Measurements from ENCODE around the gene LYRM7.
"Not testable (repeated sequence)": the region's sequence is repeated elsewhere in the genome, so short reads cannot be mapped to it uniquely, and the experiment has no call there.

LYRM7 gene

DNA sequence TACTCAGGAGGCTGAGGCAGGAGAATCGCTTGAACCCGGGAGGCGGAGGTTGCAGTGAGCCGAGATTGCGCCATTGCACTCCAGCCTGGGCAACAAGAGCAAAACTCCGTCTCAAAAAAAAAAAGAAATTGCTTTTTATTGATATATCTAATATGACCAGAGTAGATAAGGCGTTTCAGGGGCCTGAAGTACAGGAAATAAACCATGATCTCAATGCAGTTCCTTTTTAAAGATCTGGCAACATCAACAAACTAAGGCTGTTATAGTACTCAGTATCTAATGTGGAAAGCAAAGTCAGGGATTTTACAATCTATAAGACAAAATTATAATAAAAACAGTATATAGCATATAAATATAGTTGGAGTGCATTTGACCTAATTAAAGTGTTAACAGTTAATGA lies 23.2 kb downstream of the LYRM7 start:
- not testable (repeated sequence) for H3K4me3 ChIP-seq (ENCODE audit: low read length); H3K36me3 ChIP-seq (ENCODE audit: insufficient read depth, low read length); H3K9me3 ChIP-seq (ENCODE audit: low read length); H2AFZ ChIP-seq (ENCODE audit: low read depth, low read length); H3K4me1 ChIP-seq (ENCODE audit: insufficient read depth, low read length); H3K27me3 ChIP-seq (ENCODE audit: insufficient read depth, low read length)

DNA sequence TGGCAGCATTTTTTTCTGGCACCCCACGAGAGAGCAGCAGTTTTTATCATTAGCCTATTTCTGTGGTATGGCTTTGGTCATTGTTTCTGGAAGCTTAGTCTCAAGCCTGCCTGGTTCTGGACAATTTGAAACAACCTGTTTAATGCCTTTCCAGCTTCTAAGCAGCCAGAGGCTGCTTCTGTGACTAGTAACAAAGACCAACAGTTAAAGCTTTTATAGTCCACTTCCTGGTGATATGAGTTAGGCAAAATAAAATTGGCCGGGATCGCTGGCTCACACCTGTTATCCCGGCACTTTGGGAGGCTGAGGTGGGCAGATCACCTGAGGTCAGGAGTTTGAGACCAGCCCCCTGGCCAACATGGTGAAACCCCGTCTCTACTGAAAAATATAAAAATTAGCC lies 24.0 kb downstream of the LYRM7 start:
- no peaks in the 10 kb centered on the region for H3K9me3 ChIP-seq (ENCODE audit: low read length)
- peaks cover 2% of the 10 kb centered on the region for H3K4me1 ChIP-seq (ENCODE audit: insufficient read depth, low read length)
- H3K36me3 ChIP-seq (ENCODE audit: insufficient read depth, low read length), result no peaks in the 10 kb centered on the region
- no peak overlapping the region for H3K4me3 ChIP-seq (ENCODE audit: low read length)
- no peak overlapping the region for H2AFZ ChIP-seq (ENCODE audit: low read depth, low read length)
- no peaks in the 10 kb centered on the region for H3K27me3 ChIP-seq (ENCODE audit: insufficient read depth, low read length)

DNA sequence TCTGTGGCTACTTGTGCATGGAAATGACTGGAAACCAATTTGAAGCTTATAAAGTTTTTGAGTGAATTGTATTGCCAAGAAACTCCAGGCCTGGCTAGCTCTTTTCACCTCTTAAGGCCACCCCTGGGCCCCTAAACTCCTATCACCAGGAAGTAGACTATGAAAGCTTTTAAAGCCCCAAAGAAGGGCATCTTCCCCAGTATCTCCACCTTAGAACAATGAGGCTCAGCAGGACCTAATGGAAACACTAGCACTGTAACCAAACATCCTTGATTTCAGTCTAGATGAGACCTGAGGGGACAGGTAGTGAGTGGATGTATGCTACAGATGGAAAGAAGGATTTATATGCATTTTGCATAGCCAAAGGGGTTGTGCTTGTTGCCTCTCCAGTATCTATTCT lies 25.0 kb downstream of the LYRM7 start:
- Histone ChIP-seq H3K4me3 (ENCODE audit: low read length) (no peak overlapping the region), H3K36me3 (ENCODE audit: insufficient read depth, low read length) (no peaks in the 10 kb centered on the region)

DNA sequence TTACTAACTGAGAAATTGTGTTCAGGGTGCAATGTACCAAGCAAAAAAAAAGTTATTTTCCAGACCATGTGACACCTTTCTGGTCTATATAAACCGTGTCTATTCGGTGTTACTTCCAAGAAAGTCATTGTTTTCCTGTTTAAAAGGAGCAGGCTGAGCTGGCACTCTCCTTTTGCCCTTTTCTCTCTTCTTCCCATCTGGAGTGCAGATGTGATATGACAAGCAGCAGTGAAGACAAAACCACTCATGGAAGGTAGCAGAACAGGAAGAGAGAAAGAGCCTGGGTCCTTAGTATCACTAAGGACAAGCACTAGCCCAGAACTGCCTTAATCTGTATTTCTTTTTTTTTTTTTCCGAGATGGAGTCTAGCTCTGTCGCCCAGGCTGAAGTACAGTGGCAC lies 25.6 kb downstream of the LYRM7 start:
- no peaks in the 10 kb centered on the region for H3K27me3 ChIP-seq (ENCODE audit: insufficient read depth, low read length)
- no peak overlapping the region for H3K4me3 ChIP-seq (ENCODE audit: low read length)
- H3K36me3 ChIP-seq (ENCODE audit: insufficient read depth, low read length), result no peaks in the 10 kb centered on the region
- H2AFZ ChIP-seq (ENCODE audit: low read depth, low read length), result no peak overlapping the region
- no peaks in the 10 kb centered on the region for H3K9me3 ChIP-seq (ENCODE audit: low read length)
- H3K4me1 ChIP-seq (ENCODE audit: insufficient read depth, low read length), result peaks cover 2% of the 10 kb centered on the region

More for the DNA sequence above, 25.0 kb downstream of the LYRM7 start:
- no peak overlapping the region for H2AFZ ChIP-seq (ENCODE audit: low read depth, low read length)
- no peaks in the 10 kb centered on the region for H3K27me3 ChIP-seq (ENCODE audit: insufficient read depth, low read length)
- H3K4me1 ChIP-seq (ENCODE audit: insufficient read depth, low read length), result peaks cover 2% of the 10 kb centered on the region
- no peaks in the 10 kb centered on the region for H3K9me3 ChIP-seq (ENCODE audit: low read length)

DNA sequence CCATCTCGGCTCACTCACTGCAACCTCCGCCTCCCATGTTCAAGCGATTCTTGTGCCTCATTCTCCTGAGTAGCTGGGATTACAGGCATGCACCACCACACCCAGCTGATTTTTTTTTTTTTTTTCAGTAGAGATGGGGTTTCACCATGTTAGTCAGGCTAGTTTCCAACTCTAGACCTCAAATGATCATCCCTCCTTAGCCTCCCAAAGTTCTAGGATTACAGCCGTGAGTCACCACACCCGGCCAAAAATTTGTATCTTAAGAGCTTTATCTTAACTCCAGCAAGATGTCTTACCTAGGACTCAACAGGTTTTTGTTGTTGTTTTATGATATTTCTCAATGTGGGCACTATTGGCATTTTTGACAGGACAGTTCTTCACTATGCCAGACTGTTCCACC lies 27.9 kb downstream of the LYRM7 start:
- Histone ChIP-seq H2AFZ (ENCODE audit: low read depth, low read length) (no peak overlapping the region), H3K4me3 (ENCODE audit: low read length) (no peak overlapping the region), H3K4me1 (ENCODE audit: insufficient read depth, low read length) (no peaks in the 10 kb centered on the region), H3K9me3 (ENCODE audit: low read length) (no peaks in the 10 kb centered on the region), H3K36me3 (ENCODE audit: insufficient read depth, low read length) (no peaks in the 10 kb centered on the region), H3K27me3 (ENCODE audit: insufficient read depth, low read length) (no peaks in the 10 kb centered on the region)

DNA sequence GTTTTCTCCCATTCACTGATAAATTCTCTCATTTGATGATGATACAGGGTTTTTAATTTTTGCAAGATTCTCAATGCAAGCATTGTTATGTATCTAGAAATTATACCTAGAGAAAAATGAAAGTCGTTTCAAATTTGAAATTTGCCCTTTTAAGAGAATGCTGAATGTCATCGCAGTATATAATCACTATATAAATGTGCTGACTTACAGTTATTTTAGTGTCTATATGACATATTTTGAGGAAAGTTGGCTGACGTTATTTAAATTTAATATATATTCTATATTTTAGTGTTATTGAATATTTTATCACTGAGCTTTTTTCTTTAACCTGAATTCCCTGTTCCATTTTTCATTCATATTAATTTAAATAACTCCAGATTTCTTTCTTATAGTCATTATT lies 29.8 kb downstream of the LYRM7 start:
- no peak overlapping the region for H3K4me3 ChIP-seq (ENCODE audit: low read length)
- no peak overlapping the region for H2AFZ ChIP-seq (ENCODE audit: low read depth, low read length)
- H3K27me3 ChIP-seq (ENCODE audit: insufficient read depth, low read length), result no peaks in the 10 kb centered on the region
- H3K36me3 ChIP-seq (ENCODE audit: insufficient read depth, low read length), result no peaks in the 10 kb centered on the region
- H3K4me1 ChIP-seq (ENCODE audit: insufficient read depth, low read length), result no peaks in the 10 kb centered on the region
- no peaks in the 10 kb centered on the region for H3K9me3 ChIP-seq (ENCODE audit: low read length)

DNA sequence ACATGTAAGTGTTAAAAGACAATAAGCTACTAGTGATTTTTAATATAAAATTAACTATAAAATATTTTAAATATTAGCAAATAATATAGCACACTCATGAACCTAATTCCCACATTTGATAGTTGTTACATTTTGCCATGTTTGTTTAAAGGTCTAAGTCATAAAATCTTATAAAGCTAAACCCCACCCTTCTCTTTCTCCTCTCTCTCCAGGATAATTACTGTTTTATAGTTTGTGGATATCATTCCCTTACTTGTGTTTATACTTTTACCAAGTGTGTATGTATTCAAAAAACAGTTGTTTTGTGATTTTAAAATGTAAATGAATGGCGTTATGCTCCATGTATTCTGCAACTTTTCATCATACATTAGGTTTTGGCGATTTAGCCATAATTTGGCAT lies 34.2 kb downstream of the LYRM7 start:
- Histone ChIP-seq H3K9me3 (ENCODE audit: low read length) (no peaks in the 10 kb centered on the region), H3K4me1 (ENCODE audit: insufficient read depth, low read length) (no peaks in the 10 kb centered on the region), H3K4me3 (ENCODE audit: low read length) (no peak overlapping the region)

DNA sequence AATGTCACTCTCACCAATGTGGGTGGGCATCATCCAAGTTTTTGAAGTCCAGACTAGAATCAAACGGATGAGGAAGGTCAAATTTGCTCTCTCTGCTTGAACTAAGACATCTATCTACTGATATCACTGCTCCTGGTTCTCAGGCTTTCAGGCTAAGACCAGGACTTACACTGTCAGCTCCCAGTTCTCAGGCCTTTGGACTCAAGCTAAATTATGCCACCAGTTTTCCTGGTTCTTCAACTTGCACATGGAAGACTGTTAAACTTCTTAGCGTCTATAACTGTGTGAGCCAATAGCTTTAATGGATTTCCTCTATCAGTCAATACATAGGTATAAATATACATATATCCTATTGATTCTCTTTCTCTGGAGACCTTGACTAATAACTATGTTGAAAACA lies 35.3 kb downstream of the LYRM7 start:
- no peak overlapping the region for H2AFZ ChIP-seq (ENCODE audit: low read depth, low read length)
- H3K9me3 ChIP-seq (ENCODE audit: low read length), result no peaks in the 10 kb centered on the region
- H3K36me3 ChIP-seq (ENCODE audit: insufficient read depth, low read length), result no peaks in the 10 kb centered on the region
- no peaks in the 10 kb centered on the region for H3K27me3 ChIP-seq (ENCODE audit: insufficient read depth, low read length)
- no peak overlapping the region for H3K4me3 ChIP-seq (ENCODE audit: low read length)
- no peaks in the 10 kb centered on the region for H3K4me1 ChIP-seq (ENCODE audit: insufficient read depth, low read length)

More for the DNA sequence above, 34.2 kb downstream of the LYRM7 start:
- Histone ChIP-seq H3K27me3 (ENCODE audit: insufficient read depth, low read length) (no peaks in the 10 kb centered on the region), H3K36me3 (ENCODE audit: insufficient read depth, low read length) (no peaks in the 10 kb centered on the region), H2AFZ (ENCODE audit: low read depth, low read length) (no peak overlapping the region)

DNA sequence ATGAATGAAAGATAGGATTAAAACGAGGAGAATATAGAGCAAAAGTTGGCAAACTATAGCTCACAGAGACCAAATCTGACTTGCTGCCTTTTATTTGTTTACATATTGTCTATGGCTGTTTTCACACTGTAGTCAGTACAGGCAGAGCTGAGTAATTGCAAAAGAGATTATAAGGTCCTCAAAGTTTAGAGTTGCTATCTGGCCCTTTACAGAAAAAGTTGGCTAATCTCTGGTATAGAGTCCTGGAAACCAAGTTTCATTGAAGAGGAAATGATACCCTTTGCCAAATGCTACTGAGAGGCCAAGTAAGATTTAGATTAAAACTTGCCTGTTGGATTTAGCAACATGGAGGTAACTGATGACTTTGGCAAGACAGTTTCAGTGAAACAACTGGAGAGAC lies 36.0 kb downstream of the LYRM7 start:
- Histone ChIP-seq H3K9me3 (ENCODE audit: low read length) (no peaks in the 10 kb centered on the region), H2AFZ (ENCODE audit: low read depth, low read length) (no peak overlapping the region), H3K4me1 (ENCODE audit: insufficient read depth, low read length) (no peaks in the 10 kb centered on the region), H3K27me3 (ENCODE audit: insufficient read depth, low read length) (no peaks in the 10 kb centered on the region), H3K36me3 (ENCODE audit: insufficient read depth, low read length) (no peaks in the 10 kb centered on the region), H3K4me3 (ENCODE audit: low read length) (no peak overlapping the region)

DNA sequence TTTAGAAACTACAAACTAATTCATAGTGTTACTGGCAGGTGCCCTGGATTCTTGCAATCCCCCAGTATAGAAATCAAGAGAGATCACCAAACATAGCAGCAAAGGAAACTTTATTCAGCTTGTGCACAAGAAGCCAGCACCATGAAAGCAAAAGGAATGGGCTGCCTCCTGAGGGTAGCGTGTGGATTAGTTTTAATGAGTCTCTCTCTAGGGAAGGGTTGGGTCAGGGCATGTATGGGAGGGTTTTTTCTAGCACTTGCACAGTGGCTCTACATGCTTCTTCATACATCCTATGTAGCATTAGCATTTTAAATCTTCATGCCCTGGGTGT lies 38.4 kb downstream of the LYRM7 start:
- no peak overlapping the region for H3K4me3 ChIP-seq (ENCODE audit: low read length)
- H3K4me1 ChIP-seq (ENCODE audit: insufficient read depth, low read length), result no peaks in the 10 kb centered on the region
- no peaks in the 10 kb centered on the region for H3K9me3 ChIP-seq (ENCODE audit: low read length)
- H3K27me3 ChIP-seq (ENCODE audit: insufficient read depth, low read length), result no peaks in the 10 kb centered on the region
- H2AFZ ChIP-seq (ENCODE audit: low read depth, low read length), result no peak overlapping the region
- H3K36me3 ChIP-seq (ENCODE audit: insufficient read depth, low read length), result no peaks in the 10 kb centered on the region

DNA sequence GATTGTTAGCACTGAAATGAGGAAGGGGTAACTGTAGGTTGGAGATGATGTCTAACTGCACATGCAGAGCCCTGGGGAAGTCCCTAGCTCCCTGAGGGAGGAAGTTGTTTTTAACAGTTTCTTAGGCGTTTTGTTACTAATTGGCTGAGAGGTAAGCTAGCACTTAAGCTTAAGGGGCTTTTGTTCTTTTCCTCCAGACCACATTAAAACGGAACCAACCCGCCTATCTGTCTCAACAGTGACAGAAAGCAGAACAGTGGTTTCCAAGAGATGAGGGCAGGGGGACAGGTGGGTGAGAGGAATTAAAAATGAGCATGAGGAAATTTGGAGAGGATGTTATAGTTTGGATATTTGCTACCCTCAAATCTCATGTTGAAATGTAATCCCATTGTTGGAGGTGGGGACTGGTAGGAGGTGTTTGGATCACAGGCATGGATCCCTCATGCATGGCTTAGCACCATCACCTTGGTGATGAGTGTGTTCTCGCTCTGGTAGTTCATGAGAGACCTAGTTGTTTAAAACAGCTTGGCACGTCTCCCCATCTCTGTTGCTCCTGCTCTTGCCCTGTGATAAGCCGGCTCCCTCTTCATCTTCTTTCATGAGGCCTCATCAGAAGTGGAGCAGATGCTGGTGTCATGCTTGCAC lies 38.9 kb downstream of the LYRM7 start:
- Histone ChIP-seq H3K27me3 (ENCODE audit: insufficient read depth, low read length) (no peaks in the 10 kb centered on the region), H3K36me3 (ENCODE audit: insufficient read depth, low read length) (no peaks in the 10 kb centered on the region), H2AFZ (ENCODE audit: low read depth, low read length) (no peak overlapping the region), H3K9me3 (ENCODE audit: low read length) (no peaks in the 10 kb centered on the region), H3K4me1 (ENCODE audit: insufficient read depth, low read length) (peaks cover 3% of the 10 kb centered on the region), H3K4me3 (ENCODE audit: low read length) (no peak overlapping the region)

DNA sequence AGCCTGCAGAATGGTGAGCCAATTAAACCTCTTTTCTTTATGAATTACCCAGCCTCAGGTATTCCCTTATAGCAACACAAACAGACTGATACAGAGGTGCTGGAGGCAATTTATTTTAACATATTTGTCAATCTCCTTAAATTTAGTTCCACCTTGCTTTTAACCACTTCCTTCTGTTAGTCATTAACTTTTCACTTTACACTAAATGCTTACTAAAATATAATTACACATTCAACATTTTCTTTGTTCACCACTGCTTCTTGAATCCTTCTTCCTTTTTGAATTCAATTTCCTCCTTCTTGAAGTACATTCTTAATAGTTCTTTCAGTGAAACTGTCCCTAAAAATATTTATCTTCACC lies 39.4 kb downstream of the LYRM7 start:
- Histone ChIP-seq H2AFZ (ENCODE audit: low read depth, low read length) (no peak overlapping the region), H3K27me3 (ENCODE audit: insufficient read depth, low read length) (no peaks in the 10 kb centered on the region), H3K9me3 (ENCODE audit: low read length) (no peaks in the 10 kb centered on the region), H3K36me3 (ENCODE audit: insufficient read depth, low read length) (no peaks in the 10 kb centered on the region), H3K4me1 (ENCODE audit: insufficient read depth, low read length) (peaks cover 8% of the 10 kb centered on the region), H3K4me3 (ENCODE audit: low read length) (no peak overlapping the region)

DNA sequence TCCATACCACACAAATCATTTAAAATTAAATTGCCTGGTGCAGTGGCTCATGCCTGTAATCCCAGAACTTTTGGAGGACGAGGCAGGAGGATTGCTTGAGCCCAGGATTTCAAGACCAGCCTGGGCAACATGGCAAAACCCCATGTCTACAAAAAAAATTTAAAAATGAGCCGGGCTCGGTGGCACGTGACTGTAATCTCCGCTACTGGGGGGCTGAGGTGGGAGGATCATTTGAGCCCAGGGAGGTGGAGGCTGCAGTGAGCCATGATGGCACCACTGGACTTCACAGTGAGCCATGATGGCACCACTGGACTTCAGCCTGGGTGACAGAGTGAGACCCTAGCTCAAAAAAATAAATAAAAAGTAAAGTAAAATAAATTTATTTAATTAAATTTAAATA lies 40.9 kb downstream of the LYRM7 start:
- H3K36me3 ChIP-seq (ENCODE audit: insufficient read depth, low read length), result no peaks in the 10 kb centered on the region
- no peak overlapping the region for H3K4me3 ChIP-seq (ENCODE audit: low read length)
- H3K9me3 ChIP-seq (ENCODE audit: low read length), result no peaks in the 10 kb centered on the region
- H3K27me3 ChIP-seq (ENCODE audit: insufficient read depth, low read length), result no peaks in the 10 kb centered on the region
- peaks cover 11% of the 10 kb centered on the region for H3K4me1 ChIP-seq (ENCODE audit: insufficient read depth, low read length)
- no peak overlapping the region for H2AFZ ChIP-seq (ENCODE audit: low read depth, low read length)

DNA sequence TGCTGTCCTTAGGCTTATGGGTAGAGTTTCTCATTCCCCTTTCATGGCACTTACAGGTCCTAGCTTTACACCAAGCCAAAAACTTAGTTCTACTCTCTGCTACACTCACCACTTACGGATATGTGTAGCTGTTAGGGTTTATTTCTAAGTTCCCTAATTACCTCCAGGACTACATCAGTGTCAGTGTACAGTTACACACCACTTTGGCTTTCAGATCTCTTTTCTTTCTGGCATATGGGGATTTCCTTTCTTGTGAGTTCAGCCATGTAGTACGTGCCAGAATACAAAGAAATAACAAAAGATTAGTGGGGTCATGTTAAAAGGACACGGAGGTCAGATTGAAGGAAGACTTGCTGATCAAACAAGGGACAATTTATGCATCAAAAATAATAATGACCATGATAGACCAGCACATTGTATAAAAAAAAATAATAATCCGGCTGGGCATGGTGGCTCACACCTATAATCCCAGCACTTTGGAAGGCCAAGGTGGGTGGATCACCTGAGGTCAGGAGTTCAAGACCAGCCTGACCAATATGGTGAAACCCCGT lies 41.8 kb downstream of the LYRM7 start:
- Histone ChIP-seq H2AFZ (ENCODE audit: low read depth, low read length) (no peak overlapping the region), H3K4me1 (ENCODE audit: insufficient read depth, low read length) (peaks cover 11% of the 10 kb centered on the region), H3K4me3 (ENCODE audit: low read length) (no peak overlapping the region), H3K9me3 (ENCODE audit: low read length) (no peaks in the 10 kb centered on the region), H3K36me3 (ENCODE audit: insufficient read depth, low read length) (no peaks in the 10 kb centered on the region), H3K27me3 (ENCODE audit: insufficient read depth, low read length) (no peaks in the 10 kb centered on the region)

All from neuron (in vitro differentiated cells).